ENCODE measurements around the gene ZBTB24.

GRCh38 chr6:109475625-109476024 is 7.4 kb downstream of the ZBTB24 start:
- no peak for TF ChIP-seq SREBF2 (IDR thresholded peaks at IDR 0.05)
- no peak for TF ChIP-seq TP53 (CRISPR knock-in tag; IDR thresholded peaks at IDR 0.05)
- TF ChIP-seq, protein P1, sequence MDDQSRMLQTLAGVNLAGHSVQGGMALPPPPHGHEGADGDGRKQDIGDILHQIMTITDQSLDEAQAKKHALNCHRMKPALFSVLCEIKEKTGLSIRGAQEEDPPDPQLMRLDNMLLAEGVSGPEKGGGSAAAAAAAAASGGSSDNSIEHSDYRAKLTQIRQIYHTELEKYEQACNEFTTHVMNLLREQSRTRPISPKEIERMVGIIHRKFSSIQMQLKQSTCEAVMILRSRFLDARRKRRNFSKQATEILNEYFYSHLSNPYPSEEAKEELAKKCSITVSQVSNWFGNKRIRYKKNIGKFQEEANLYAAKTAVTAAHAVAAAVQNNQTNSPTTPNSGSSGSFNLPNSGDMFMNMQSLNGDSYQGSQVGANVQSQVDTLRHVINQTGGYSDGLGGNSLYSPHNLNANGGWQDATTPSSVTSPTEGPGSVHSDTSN (IDR thresholded peaks at IDR 0.05), result no peak
- no peak for TF ChIP-seq EP300 (IDR thresholded peaks at IDR 0.05)
- TF ChIP-seq NPAS2 (CRISPR knock-in tag; IDR thresholded peaks at IDR 0.05; ENCODE audit: borderline replicate concordance), result no peak
- TF ChIP-seq POLR2A (IDR thresholded peaks at IDR 0.05; ENCODE audit: low read length), result no peak
- no peak for TF ChIP-seq CHD2 (IDR thresholded peaks at IDR 0.05; ENCODE audit: low read length, partially characterized antibody)
- TF ChIP-seq, protein P2, sequence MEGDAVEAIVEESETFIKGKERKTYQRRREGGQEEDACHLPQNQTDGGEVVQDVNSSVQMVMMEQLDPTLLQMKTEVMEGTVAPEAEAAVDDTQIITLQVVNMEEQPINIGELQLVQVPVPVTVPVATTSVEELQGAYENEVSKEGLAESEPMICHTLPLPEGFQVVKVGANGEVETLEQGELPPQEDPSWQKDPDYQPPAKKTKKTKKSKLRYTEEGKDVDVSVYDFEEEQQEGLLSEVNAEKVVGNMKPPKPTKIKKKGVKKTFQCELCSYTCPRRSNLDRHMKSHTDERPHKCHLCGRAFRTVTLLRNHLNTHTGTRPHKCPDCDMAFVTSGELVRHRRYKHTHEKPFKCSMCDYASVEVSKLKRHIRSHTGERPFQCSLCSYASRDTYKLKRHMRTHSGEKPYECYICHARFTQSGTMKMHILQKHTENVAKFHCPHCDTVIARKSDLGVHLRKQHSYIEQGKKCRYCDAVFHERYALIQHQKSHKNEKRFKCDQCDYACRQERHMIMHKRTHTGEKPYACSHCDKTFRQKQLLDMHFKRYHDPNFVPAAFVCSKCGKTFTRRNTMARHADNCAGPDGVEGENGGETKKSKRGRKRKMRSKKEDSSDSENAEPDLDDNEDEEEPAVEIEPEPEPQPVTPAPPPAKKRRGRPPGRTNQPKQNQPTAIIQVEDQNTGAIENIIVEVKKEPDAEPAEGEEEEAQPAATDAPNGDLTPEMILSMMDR (IDR thresholded peaks at IDR 0.05), result no peak

Data from A549 (cell line).